ENCODE results near the gene LAMTOR5.
"Not testable (repeated sequence)": the region's sequence is repeated elsewhere in the genome, so short reads cannot be mapped to it uniquely, and the experiment has no call there.

Gene LAMTOR5

DNA sequence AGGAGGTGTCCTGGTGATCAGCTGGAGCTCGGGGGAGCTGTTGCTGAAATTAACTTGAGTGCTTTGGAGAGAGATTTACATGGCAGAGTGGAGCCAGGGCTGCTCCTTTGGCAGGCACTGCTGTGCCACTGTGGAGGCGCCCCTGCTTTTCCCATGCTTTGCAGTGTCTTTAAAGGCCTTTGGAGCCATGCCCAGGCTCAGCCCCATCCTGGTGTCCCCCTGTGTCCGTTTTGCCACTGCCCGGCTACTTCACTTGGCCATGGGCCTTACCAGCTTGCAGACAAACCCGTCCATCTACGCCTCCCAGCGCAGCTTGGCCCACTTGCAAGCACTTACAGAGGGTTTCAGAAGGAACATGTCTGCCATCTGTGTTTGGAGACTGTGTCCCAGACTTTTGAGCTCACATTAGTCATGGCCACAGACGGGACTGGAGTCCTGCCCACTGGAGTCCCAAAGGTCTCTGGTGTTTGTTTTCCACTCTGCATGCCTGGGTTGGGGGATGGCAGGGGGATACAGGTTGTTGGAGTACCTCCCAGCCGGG is 18.2 kb upstream of the LAMTOR5 start:
- no peak for DNase-seq

DNA sequence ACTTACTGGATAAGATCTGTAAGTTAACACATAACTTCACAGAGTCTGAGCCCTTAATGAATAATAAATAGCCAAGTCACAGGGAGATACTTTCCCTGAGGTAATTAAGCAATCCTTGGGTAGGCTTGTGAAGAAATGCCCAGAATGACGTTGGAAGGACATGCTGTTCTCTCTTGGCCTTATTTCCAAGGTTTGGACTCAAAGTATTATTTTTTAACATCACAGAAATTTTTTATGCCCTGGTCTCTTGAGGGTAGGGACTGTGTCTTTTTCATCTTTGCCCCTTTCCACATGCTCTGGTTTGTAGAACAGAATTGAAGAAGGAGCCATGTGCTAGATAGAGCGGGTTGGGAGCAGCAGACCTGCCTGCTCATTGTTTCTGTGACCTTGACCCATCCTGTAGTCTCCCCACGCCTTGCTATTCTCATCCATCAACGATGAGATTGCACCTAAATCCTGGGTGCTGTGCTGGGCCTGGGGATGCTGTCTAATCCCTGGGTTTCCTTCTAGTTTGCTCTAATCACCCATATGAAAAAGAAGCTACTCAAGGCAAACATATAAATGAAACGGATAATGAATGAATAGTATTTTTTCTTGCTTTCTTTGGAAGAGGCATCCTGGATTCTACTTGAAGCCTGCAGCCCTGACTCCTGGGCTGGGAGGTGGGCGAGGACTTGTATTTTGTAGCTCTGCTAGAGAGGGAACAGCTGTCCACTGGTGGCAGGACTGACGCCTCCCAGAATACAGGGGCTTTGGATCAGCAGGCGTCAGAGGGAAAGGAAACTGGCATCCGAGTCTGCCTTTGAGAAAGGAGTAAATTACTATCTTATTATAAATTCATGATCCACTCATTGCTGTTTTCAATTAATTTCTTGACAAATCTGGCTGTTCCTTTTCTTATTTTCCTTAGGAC is 17.5 kb upstream of the LAMTOR5 start:
- no peak for DNase-seq

DNA sequence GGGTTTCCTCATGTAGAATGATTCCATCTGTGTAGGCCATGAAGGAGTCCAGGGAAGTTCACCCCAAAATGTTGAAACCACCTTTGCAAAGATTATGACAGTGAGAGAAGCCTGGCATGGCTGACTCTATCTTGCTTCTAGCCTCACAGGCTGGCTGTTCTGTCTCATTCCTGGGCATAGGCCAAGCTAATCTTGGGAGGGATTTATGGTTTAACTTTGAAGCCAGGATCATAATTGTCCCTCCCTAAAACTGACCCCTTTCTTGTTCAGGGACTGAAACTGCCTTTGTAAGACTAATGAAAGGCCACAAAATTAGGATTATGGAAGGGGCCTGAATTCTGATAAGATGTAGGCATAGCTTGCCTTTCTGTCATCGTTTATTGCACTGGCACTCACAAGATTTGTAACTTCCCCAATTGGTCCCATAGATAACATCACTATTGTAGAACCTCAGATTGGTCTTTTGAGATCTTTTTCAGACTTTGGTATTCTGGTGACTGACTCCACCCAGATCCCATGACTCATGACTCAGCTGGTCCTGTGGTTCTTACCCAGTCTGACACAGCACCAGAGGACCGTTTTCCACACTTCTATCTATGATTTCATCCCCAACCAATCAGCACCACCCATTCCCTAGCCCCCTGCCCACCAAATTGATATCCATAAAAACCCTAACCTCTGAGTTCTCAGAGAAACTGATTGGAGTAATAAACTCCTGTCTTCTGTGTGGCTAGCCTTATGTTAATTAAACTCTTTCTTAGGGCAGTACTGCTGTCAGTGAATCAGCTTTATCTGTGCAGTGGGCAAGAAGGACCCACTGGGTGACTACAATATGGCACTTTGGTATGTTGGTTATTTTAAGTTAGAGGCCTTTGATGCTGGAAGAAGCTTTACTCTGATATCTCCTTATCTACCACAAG is 13.6 kb upstream of the LAMTOR5 start:
- DNase-seq = no peak

DNA sequence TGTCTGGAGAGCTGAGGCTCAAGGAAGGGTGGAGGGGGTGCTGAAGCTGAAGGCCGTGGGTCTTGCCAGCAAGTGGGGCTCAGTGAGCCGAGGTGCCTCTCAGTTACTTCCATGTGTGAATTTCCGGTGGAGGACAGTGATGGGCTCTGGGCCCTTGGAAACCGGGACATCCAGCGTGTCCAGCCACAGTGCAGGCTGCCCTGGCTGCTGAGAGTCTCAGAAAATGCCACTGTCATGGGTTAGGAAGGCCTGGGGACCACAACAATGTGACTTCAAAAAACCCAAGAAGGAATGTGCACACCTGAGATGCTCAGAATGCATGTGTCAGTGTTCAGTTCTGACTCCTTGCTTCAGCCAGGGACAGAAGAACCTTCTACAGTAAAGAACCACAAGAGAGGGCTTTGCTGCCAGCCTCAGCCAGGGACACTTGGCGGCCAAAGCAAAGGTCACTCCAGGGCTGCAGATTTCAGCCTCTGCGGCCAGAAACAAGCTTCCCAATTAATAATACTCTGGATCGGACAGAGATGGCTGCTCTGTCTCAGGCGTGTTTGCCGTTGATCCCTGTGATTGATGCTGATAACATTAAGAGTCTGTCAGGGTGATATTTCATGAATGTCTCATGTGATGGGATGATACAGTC is 12.6 kb upstream of the LAMTOR5 start:
- no peak for DNase-seq

DNA sequence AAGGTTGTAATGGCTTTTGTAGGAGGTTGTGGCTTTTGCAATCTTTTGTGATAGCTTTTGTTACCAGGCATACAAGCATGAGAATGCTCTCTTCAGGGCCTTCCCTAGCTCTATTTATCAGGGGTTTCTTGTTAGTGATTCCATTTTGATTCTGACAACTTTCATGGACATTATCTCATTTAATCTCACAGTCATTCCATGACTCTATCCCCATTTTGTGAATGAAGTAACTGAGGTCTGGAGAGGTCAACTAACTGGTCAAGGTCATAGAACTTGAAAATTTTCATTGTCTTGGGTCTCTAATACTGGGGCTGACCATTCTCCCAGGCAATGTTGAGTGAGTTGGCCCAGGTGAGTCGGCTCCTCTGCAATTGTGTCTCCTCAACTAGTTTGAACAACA is 11.2 kb upstream of the LAMTOR5 start:
- no peak for DNase-seq

DNA sequence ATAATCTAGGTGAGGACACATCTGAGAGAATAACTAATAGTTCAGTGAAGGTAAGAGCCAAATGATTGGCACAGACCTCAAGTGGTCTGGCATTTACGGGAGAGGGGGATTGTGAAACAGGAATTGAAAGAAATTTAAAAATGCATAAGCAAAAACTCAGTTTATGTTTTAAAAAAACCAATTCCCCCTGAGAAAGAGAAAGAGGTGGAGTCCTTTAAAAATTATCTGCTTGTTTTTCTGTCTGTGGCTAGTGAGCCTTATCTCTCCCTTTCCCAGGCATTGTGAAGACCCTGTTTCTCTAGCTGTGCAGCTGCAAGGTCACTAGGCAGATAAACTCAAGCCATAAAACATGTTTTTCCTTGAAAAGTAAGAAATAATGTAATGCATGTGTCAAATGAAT is 5.6 kb upstream of the LAMTOR5 start:
- not testable (repeated sequence) for DNase-seq

DNA sequence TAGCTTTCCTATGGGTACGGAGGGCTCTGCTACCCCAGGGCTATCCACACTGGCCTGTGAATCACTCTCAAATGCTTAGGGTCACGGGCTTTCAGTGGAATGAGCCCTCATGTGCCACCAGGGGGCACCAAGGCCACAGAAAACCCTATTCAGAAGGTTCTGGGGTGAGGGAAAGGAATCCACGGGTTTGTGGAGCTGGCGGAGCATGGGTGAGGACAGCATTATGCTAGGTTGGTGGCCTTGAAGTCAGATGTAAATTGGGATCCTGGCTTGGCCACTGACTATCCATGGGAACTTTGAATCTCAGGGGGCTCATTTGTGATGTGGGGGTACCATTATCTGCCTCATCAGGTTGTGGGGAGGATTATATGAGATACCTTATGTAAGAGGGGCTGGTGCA is 5.1 kb upstream of the LAMTOR5 start:
- peak; percentile 59 for DNase-seq

DNA sequence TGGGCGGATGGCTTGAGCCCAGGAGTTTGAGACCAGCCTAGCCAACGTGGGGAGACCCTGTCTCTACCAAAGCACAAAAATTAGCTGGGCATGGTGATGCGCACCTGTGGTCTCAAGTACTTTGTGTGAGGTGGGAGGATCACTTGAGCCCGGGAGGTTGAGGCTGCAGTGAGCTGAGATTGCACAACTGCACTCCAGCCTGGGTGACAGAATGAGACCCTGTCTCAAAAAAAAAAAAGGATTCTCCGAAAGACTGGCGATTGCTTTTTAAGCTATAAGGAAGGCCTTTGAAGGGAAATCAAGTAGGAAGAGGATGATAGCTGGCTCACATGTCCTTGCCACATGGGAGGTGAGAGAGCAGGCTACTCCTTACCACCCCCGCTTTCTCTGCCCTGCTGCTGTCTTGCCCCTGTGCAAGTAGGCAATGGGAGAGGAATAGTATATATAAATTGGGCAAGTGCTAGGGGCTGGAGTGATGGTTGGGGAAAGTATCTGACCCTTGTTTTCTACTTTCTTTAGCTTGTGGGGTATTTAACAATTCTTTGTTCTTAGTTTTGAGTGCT is 3.8 kb upstream of the LAMTOR5 start:
- no peak for DNase-seq

DNA sequence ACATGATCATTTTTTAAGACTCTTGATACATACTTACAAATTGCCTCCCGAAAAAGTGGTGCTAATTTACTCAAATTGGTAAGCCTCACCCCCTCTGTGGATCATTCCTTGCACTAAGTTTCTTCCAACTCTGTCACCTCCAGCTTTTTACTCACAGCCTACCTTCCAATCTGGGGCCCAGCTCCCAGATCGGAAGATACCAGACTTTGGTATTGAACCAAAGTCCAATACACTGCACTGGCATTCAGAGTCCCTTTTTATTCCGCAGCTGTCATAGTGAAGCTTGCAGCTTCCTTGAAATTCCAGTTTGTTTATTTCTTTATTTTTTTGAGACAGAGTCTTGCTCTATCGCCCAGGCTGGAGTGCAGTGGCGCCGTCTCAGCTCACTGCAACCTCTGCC is 1.8 kb upstream of the LAMTOR5 start:
- no peak for DNase-seq

DNA sequence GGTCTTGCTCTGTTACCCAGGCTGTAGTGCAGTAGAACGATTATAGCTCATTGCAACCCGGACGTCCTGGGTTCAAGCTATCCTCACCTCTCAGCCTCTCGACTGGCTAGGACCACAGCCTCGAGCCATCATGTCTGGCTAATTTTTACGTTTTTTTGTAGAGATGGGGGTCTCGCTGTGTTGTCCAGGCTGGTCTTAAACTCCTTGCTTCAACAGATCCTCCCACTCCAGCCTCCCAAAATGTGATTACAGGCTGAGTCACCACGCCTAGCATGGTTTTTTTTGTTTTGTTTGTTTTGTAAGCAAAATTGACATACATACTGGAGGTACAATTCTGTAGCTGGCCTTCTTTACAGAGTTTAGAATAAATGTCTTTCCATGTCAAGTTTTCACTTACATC is 994 bp upstream of the LAMTOR5 start:
- DNase-seq = no peak

DNA sequence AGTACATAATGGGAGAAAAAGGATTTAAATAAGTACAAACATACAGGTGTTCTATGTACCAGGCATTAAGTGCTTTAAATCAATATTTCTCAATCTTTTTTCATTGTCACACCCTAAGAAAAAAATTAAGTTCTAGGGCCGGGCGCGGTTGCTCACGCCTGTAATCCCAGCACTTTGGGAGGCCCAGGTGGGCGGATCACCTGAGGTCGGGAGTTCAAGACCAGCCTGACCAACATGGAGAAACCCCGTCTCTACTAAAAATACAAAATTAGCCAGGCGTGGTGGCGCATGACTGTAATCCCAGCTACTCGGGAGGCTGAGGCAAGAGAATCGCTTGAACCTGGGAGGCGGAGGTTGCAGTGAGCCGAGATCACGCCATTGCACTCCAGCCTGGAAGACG is 1.1 kb downstream of the LAMTOR5 start:
- DNase-seq = not testable (repeated sequence)

DNA sequence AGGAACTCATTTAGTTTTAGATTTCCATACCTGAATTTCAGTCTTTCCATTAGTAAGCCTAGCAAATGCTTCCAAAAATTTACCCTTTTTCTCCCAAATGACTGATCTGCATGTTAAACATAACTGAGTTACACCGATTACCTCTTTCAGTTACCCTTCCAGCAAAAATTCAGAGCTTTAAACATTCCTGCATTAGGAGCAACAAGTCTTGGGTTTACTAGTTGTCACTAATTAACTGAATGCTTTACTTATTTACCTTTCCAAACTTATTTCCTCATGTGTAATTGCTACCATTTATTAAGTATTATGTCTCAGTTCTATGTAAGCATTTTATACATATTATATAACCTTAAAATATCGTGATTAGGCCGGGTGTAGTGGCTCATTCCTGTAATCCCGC is 3.1 kb downstream of the LAMTOR5 start:
- no peak for DNase-seq

DNA sequence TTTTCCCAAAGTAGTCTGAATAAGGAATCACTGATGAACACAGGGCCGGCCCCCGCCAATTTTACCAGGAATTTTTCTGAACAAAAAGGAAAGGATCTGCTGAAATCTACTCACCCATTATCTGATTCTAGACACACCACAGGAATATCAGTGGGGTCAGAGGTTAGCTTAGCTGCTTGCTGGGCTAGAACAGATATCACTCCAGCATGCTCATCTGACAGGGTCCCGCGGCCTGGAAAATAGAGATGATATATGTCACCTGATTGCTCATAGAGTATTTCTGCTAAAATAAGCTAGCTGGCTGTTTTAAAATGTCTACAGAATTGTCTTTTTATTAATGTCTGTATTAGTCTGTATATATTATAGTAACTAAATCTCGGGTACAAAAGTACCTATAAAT is 3.7 kb downstream of the LAMTOR5 start:
- DNase-seq = no peak

DNA sequence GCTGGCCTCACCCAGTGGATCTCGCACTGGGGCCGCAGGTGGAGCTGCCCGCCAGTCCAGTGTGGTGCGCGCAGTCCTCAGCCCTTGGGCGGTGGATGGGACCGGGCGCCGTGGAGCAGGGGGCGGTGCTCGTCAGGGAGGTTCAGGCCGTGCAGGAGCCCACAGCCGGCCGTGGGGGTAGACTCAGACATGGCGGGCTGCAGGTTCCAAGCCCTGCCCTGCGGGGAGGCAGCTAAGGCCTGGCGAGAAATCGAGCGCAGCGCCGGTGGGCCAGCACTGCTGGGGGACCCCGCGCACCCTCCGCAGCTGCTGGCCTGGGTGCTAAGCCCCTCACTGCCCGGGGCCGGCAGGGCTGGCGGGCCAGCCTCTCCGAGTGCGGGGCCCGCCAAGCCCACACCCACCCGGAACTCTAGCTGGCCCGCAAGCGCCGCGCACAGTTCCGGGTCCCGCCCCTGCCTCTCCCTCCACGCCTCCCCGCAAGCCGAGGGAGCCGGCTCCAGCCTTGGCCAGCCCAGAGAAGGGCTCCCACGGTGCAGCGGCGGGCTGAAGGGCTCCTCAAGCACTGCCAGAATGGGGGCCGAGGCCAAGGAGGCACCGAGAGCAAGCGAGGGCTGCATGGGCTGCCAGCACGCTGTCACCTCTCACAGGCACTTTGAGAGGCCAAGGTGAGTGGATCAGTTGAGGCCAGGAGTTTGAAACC is 11.1 kb downstream of the LAMTOR5 start:
- not testable (repeated sequence) for DNase-seq

DNA sequence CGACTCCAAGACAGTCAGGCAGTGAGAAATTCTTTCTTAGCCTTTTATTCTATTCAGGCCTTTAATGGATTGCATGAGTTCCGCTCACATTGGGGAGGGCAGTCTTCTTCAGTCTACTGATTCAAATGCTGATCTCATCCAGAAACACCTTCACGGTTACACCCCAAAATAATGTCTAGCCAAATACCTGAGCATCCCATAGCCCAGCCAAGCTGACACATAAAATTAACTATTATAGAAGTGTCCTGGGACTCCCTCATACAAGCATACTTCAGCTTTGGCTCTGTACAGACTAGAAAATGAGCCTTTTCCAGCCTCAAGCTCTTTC is 13.0 kb downstream of the LAMTOR5 start:
- DNase-seq = no peak

DNA sequence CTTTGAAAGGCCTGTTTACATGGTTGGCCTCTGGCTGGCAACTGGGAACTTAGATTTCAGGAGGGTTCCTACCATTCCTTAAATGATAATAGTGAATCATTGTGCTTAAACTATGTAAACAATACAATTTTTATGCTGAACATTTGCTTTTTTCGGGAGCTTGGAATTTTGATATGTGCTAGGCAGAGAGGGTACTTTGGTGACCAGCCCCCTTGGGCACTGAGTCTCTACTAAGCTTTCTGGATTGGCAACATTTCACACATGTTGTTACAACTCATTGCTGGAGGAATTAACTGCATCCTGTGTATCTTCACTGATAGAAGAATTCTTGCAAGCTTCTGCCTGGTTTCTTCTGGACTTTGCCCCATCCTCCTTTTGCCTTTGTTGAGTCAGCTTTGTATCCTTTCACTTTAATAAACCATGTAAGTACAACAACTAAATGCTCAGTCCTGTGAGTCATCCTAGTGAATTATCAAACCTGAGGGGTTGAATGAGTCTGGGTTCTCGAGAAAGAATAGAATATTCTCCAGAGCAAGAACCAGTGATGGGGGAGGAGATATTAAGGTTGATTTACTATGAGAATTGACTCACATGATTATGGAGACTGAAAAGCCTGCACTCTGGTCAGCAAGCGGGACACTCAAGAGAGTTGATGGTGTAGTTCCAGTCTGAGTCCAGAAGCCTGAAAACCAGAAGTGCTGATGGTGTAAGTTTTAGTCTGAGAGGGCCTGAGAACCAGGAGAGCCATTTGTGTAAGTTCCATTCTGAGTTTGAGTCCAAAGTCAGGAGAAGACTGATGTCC is 13.6 kb downstream of the LAMTOR5 start:
- no peak for DNase-seq

DNA sequence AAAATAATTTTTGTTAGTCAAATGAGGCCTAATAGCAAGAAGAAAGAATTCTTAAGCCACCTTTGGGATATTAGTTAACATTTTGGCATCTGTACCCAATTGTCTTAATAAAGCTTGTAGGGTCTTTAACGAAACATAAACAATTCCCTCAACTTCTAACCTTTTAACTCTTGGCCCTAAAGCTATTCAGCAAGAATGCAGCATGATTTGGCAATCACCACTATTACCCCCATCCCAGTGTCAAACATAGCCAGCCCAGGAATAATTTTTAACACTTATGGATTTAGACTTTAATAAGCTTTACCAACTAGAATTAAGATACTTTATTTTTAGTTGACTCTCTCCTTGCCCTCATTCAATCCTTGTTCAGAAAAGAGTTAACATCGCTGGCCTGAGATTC is 14.2 kb downstream of the LAMTOR5 start:
- DNase-seq = no peak

DNA sequence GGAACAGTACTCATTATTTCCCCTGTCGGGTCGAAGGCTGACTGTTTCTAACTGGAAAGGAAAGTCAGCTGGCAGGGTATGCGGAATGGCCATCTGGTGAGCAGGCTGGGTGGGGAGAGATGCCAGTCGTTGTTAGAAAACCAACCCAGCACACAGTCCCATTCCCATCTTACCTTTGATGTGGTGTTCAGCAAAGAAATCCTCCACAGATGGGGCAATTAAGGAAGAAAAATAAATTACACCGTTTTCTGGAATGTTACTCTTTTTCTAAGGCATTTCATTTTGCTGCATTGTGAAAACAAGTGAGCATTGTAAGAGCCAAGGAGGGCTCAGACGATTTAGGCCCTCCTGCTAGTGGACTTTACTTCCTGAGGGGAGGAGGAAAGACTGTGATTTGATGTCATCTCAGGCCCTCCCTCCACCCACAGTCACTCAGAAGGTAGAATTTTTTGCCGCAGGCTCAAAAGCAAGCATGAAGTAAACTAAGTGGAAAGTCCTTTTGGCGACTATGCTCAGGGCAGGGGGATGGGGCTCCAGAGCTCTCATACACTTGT is 16.7 kb downstream of the LAMTOR5 start, which contains the start of gene SLC16A4:
TSS of gene SLC16A4 (minus strand) at position 335 of the 554 bp plus-strand sequence. CDS start 1,703 bp downstream, outside the sequence.
- DNase-seq = no peak

DNA sequence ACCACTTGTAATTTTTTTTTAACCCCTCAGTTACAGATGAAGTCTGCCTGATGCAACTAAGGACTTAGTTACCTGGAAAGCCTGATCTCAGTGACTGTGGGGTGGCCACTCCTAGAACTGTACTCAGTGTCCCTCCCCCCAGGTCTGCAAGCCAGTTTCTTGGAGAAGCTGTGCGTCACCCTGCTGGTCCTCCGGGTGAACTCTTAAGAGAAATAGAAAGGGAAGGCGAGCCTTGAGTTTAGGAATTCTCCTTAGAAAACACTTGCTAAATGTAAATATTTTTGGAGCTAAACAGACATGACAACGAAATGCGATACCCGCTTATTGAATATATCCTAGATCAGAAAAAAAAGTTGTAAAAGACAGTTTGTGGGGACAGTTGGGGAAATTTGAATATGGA is 17.4 kb downstream of the LAMTOR5 start:
- DNase-seq = no peak

DNA sequence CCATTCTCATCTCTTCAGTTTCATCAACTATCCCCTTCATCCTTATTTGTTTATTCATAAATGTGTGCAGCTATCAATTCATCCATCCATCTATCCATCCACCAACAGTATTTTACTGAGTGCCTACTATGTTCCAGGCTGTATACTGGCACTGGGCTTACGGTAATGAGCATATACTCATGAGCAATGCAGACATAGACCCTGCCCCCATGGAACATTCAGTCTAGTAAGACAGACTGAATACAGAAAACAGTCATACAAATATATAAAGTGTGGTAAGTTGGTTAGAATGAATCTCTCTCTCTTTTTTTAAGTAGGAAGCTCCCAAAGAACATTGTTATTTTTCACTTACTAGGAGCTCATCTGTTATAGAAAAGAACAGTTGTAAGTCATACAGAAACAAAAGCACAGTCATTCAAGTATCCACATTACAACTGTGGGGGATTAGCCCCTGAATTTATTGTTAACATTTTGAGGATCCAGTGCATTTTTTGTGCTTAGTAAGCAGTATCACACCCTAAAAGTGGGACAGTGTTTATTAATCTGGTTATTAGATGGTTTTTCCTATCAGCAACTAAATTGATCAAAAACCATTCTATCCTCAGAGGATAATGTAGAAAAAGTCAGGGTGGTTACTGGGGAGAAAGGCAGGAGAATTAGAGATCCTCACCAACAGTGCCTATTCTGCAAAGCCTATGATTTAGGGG is 20.3 kb downstream of the LAMTOR5 start:
- DNase-seq = no peak

Measured in stimulated activated CD4-positive, alpha-beta T cell treated with anti-CD3 and anti-CD28 coated beads, Interleukin-4, amount 100 ng/mL, for 1 hour (primary cell).